Measurements from ENCODE around the gene ATP8B4.

- TF ChIP-seq CTCF (conservative IDR thresholded peaks at IDR 0.05 in 1 of 2, IDR thresholded peaks at IDR 0.05 in 1 of 2; ENCODE audit: low read depth in 1 of 2, low read length in 2 of 2) = peak; percentile 50 to 71
- TF ChIP-seq EZH2 (IDR thresholded peaks at IDR 0.05; ENCODE audit: low read length, missing control alignments) = no peak
These were observed 29.4 kb upstream of the ATP8B4 start for GRCh38 chr15:50148362-50148963.
